ENCODE results near the gene SLC6A19.

DNA sequence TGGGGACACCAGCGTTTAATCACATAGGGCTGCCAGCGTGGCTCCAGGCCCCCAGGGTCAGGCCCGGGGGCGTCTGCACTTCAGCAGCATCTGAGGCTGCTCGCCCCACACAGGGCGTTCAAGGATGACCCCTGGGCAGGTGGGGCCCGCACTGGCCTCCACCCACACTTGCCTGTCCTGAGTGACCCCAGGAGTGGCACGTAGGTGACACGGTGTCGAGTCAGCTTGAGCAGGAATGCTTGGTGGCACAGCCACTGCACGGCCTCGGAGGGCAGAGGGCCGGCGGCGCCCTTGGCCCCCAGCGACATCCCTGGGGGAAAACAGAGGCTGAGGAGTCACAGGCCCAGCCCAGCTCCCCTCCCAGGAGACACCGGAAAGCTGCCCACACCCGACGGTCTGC is 52.8 kb downstream of the SLC6A19 start:
- TF ChIP-seq EZH2 (IDR thresholded peaks at IDR 0.05; ENCODE audit: borderline replicate concordance, control insufficient read depth, low read depth, low read length) (no peak), GABPA (IDR thresholded peaks at IDR 0.05; ENCODE audit: low read depth) (no peak), SUPT20H (IDR thresholded peaks at IDR 0.05; ENCODE audit: borderline replicate concordance, control insufficient read depth, low read depth, low read length) (no peak), SPI1 (IDR thresholded peaks at IDR 0.05; ENCODE audit: borderline replicate concordance, insufficient read depth, low read depth, low read length) (no peak), RELA (IDR thresholded peaks at IDR 0.05; ENCODE audit: borderline replicate concordance, partially characterized antibody) (no peak), CHD1 (IDR thresholded peaks at IDR 0.05; ENCODE audit: low read depth, low read length) (no peak)
- TF ChIP-seq, protein P1, sequence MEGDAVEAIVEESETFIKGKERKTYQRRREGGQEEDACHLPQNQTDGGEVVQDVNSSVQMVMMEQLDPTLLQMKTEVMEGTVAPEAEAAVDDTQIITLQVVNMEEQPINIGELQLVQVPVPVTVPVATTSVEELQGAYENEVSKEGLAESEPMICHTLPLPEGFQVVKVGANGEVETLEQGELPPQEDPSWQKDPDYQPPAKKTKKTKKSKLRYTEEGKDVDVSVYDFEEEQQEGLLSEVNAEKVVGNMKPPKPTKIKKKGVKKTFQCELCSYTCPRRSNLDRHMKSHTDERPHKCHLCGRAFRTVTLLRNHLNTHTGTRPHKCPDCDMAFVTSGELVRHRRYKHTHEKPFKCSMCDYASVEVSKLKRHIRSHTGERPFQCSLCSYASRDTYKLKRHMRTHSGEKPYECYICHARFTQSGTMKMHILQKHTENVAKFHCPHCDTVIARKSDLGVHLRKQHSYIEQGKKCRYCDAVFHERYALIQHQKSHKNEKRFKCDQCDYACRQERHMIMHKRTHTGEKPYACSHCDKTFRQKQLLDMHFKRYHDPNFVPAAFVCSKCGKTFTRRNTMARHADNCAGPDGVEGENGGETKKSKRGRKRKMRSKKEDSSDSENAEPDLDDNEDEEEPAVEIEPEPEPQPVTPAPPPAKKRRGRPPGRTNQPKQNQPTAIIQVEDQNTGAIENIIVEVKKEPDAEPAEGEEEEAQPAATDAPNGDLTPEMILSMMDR (IDR thresholded peaks at IDR 0.05 in 2 of 3, conservative IDR thresholded peaks at IDR 0.05 in 1 of 3; ENCODE audit: control insufficient read depth in 2 of 3, extremely low read depth in 1 of 3, insufficient read depth in 1 of 3, low read depth in 3 of 3, low read length in 3 of 3), result no peak

Data from GM12878 (cell line).